ENCODE results near the gene APRT. TPM values are rescaled to one million over a fixed set of nuclear protein-coding genes. Genes with fewer than 3 reads are reported as not detected.
"Not testable (repeated sequence)": the region's sequence is repeated elsewhere in the genome, so short reads cannot be mapped to it uniquely, and the experiment has no call there.

Gene APRT
- total RNA-seq, 1 experiment from 2014 or later: 350 TPM

GRCh38 chr16:88825146-88825545 is 13.4 kb upstream of the APRT start:
- intact Hi-C loops (cut with micrococcal nuclease): no loop called here
- Histone ChIP-seq H3K4me2 (ENCODE audit: low read length) (no peak overlapping the region), H3K4me3 (ENCODE audit: low read length) (no peak overlapping the region), H3K27me3 (ENCODE audit: low read length) (no peaks in the 10 kb centered on the region), H3K9me3 (ENCODE audit: low read length) (no peaks in the 10 kb centered on the region), H3K79me2 (ENCODE audit: low read length) (no peaks in the 10 kb centered on the region), H3K27ac (ENCODE audit: low read length) (no peak overlapping the region), H3K4me1 (ENCODE audit: insufficient read depth, low read length) (no peaks in the 10 kb centered on the region), H2AFZ (ENCODE audit: low read length) (no peak overlapping the region), H3K9me2 (replicated peaks; ENCODE audit: low read length) (no peaks in the 10 kb centered on the region), H3K9ac (ENCODE audit: low read length) (no peak overlapping the region), H4K20me1 (ENCODE audit: low read length) (no peaks in the 10 kb centered on the region), H3F3A (ENCODE audit: low read length, unreplicated experiment) (no peaks in the 10 kb centered on the region), H3K36me3 (ENCODE audit: low read depth, low read length) (no peaks in the 10 kb centered on the region)
- POLR2A ChIA-PET (ENCODE audit: unreplicated experiment): no interaction called here
- ATAC-seq: no peak
- DNase-seq: no peak
- CTCF ChIA-PET: no interaction called here
- BruUV-seq (replicated peaks): no TSS peak
- TF ChIP-seq CTCF (conservative IDR thresholded peaks at IDR 0.05; ENCODE audit: low read depth, low read length): no peak
- no peak for TF ChIP-seq EZH2phosphoT487 (IDR thresholded peaks at IDR 0.05; ENCODE audit: borderline replicate concordance, low read length)
- TF ChIP-seq EZH2 (IDR thresholded peaks at IDR 0.05; ENCODE audit: low read length, unreplicated experiment): no peak

- ATAC-seq (no peak), DNase-seq (no peak)
- H3K79me2 ChIP-seq (ENCODE audit: low read length): no peaks in the 10 kb centered on the region
- no peaks in the 10 kb centered on the region for H3K27me3 ChIP-seq (ENCODE audit: low read length)
- TF ChIP-seq EZH2 (IDR thresholded peaks at IDR 0.05; ENCODE audit: low read length, unreplicated experiment): no peak
- no peak for TF ChIP-seq EZH2phosphoT487 (IDR thresholded peaks at IDR 0.05; ENCODE audit: borderline replicate concordance, low read length)
- no peak for TF ChIP-seq CTCF (conservative IDR thresholded peaks at IDR 0.05; ENCODE audit: low read depth, low read length)
- no peak overlapping the region for H2AFZ ChIP-seq (ENCODE audit: low read length)
- H3K9me3 ChIP-seq (ENCODE audit: low read length): no peaks in the 10 kb centered on the region
- intact Hi-C loops (cut with micrococcal nuclease): no loop called here
- no peaks in the 10 kb centered on the region for H3K36me3 ChIP-seq (ENCODE audit: low read depth, low read length)
- H3K4me2 ChIP-seq (ENCODE audit: low read length): no peak overlapping the region
- no peaks in the 10 kb centered on the region for H3K9me2 ChIP-seq (replicated peaks; ENCODE audit: low read length)
- H3F3A ChIP-seq (ENCODE audit: low read length, unreplicated experiment): no peaks in the 10 kb centered on the region
- POLR2A ChIA-PET (ENCODE audit: unreplicated experiment): no interaction called here
- H4K20me1 ChIP-seq (ENCODE audit: low read length): no peaks in the 10 kb centered on the region
- no peaks in the 10 kb centered on the region for H3K4me1 ChIP-seq (ENCODE audit: insufficient read depth, low read length)
- no TSS peak for BruUV-seq (replicated peaks)
- no peak overlapping the region for H3K27ac ChIP-seq (ENCODE audit: low read length)
- H3K9ac ChIP-seq (ENCODE audit: low read length): no peak overlapping the region
- no peak overlapping the region for H3K4me3 ChIP-seq (ENCODE audit: low read length)
- CTCF ChIA-PET: no interaction called here
Measured at GRCh38 chr16:88824256-88825077, 12.7 kb upstream of the APRT start.

GRCh38 chr16:88823646-88824045 is 11.9 kb upstream of the APRT start:
- POLR2A ChIA-PET (ENCODE audit: unreplicated experiment); H3K27me3 ChIP-seq (ENCODE audit: low read length); H4K20me1 ChIP-seq (ENCODE audit: low read length); BruUV-seq (replicated peaks); H3K36me3 ChIP-seq (ENCODE audit: low read depth, low read length); DNase-seq; H3K9me2 ChIP-seq (replicated peaks; ENCODE audit: low read length); ATAC-seq; CTCF ChIA-PET; H3K4me1 ChIP-seq (ENCODE audit: insufficient read depth, low read length); H3K9ac ChIP-seq (ENCODE audit: low read length); H3K27ac ChIP-seq (ENCODE audit: low read length); H3K9me3 ChIP-seq (ENCODE audit: low read length); intact Hi-C loops (cut with micrococcal nuclease); H2AFZ ChIP-seq (ENCODE audit: low read length); H3F3A ChIP-seq (ENCODE audit: low read length, unreplicated experiment); H3K79me2 ChIP-seq (ENCODE audit: low read length); H3K4me2 ChIP-seq (ENCODE audit: low read length); H3K4me3 ChIP-seq (ENCODE audit: low read length): not testable (repeated sequence)
